ENCODE measurements around the gene PDXDC1. TPM values are rescaled to one million over a fixed set of nuclear protein-coding genes. Genes with fewer than 3 reads are reported as not detected.
"Not testable (repeated sequence)": the region's sequence is repeated elsewhere in the genome, so short reads cannot be mapped to it uniquely, and the experiment has no call there.

Gene PDXDC1
- total RNA-seq, 1 donor from 2014 or later = 65.6 TPM

- Mint-ChIP-seq H3K9me3 (no peaks in the 10 kb centered on the region), H3K4me3 (no peak overlapping the region), H3K27me3 (ENCODE audit: low read depth) (peaks cover 9% of the 10 kb centered on the region), H3K4me1 (peaks cover 10% of the 10 kb centered on the region), H3K27ac (ENCODE audit: unreplicated experiment) (peak overlapping the region; percentile 19), H3K36me3 (ENCODE audit: low read depth) (no peaks in the 10 kb centered on the region)
- no peak for TF ChIP-seq CTCF (conservative IDR thresholded peaks at IDR 0.05)
- no peak for DNase-seq (ENCODE audit: low read depth, low spot score)
Measured at GRCh38 chr16:14963281-14964173, 11.3 kb upstream of the PDXDC1 start.

GRCh38 chr16:14965328-14965727 is 9.5 kb upstream of the PDXDC1 start:
- H3K27me3 Mint-ChIP-seq (ENCODE audit: low read depth) = peaks cover 9% of the 10 kb centered on the region
- no peaks in the 10 kb centered on the region for H3K4me1 Mint-ChIP-seq
- no peak for TF ChIP-seq CTCF (conservative IDR thresholded peaks at IDR 0.05)
- no peaks in the 10 kb centered on the region for H3K9me3 Mint-ChIP-seq
- H3K27ac Mint-ChIP-seq (ENCODE audit: unreplicated experiment) = no peak overlapping the region
- no peak for DNase-seq (ENCODE audit: low read depth, low spot score)
- no peak overlapping the region for H3K4me3 Mint-ChIP-seq
- H3K36me3 Mint-ChIP-seq (ENCODE audit: low read depth) = no peaks in the 10 kb centered on the region

DNA sequence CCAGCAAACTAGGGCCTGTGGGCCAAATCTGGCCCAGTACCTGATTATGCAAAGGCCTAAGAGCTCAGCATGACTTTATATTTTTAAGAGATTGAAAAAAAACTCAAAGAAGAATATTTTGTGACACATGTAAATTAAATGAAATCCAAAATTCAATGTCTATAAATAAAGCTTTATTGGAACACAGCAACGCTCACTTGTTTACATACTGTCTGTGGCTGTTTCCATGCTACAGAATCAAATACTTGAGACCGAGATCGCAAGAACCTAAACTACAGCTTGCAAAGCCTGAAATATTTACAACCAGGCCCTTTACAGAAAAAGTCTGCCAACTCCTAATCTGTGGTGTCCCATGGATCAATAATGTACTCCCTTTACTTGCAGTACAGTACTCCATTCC is 5.0 kb upstream of the PDXDC1 start:
- not testable (repeated sequence) for H3K36me3 Mint-ChIP-seq (ENCODE audit: low read depth); H3K27me3 Mint-ChIP-seq (ENCODE audit: low read depth); H3K9me3 Mint-ChIP-seq; H3K27ac Mint-ChIP-seq (ENCODE audit: unreplicated experiment); H3K4me1 Mint-ChIP-seq; DNase-seq (ENCODE audit: low read depth, low spot score)
- peak overlapping the region; percentile 7 for H3K4me3 Mint-ChIP-seq

DNA sequence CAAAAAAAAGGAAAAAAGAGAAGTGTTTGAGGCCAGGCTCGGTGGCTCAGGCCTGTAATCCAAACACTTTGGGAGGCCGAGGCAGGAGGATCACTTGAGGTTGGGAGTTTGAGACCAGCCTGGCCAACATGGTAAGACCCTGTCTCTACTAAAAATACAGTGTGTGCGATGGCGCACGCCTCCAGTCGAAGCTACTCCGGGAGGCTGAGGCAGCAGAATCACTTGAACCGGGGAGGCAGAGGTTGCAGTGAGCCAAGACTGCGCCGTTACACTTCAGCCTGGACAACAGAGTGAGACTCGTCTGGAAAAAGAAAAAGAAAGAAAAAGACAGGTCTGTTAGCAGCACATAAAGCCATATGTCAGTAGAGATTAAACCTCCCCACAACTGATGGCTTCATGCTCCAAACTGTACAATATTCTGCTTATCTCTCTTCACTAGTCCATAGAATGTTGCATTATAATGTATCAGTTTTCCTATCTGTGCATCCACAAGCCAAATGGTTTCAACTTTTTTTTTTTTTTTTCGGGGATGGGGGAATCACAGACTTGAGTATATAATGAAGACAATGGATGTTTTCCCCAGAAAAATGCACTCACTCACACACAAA is 3.1 kb upstream of the PDXDC1 start:
- peak overlapping the region; percentile 54 for H3K4me3 Mint-ChIP-seq
- not testable (repeated sequence) for H3K36me3 Mint-ChIP-seq (ENCODE audit: low read depth); H3K9me3 Mint-ChIP-seq; DNase-seq (ENCODE audit: low read depth, low spot score); H3K27ac Mint-ChIP-seq (ENCODE audit: unreplicated experiment); H3K27me3 Mint-ChIP-seq (ENCODE audit: low read depth)
- peaks cover 14% of the 10 kb centered on the region for H3K4me1 Mint-ChIP-seq

DNA sequence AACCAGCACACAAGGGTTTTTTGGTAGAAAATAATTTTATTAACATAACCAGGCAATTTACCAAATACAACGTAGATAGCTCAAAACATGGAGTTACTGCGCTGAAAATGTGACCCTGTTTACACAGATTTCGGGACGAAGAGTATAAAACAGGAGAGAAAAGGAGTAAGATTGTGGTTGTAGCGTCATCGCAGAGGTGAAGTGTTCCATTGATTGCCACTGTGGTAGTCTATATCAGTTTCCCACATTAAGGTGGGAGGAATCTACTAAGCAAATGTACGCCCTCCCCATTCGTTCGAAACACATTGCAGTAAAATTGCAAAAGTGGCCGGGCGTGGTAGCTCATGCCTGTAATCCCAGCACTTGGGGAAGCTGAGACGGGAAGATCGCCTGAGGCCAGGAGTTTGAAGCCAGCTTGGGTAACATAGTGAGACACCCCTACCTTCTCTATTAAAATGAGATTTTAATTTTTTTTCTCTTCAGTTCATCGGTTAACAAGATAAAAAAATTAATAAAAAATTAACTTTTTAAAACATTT is 972 bp upstream of the PDXDC1 start:
- H3K27ac Mint-ChIP-seq (ENCODE audit: unreplicated experiment); H3K36me3 Mint-ChIP-seq (ENCODE audit: low read depth); H3K9me3 Mint-ChIP-seq; DNase-seq (ENCODE audit: low read depth, low spot score); H3K27me3 Mint-ChIP-seq (ENCODE audit: low read depth): not testable (repeated sequence)
- peak overlapping the region; percentile 92 for H3K4me3 Mint-ChIP-seq
- peaks cover 17% of the 10 kb centered on the region for H3K4me1 Mint-ChIP-seq

- peak overlapping the region; percentile 92 for H3K4me3 Mint-ChIP-seq
- DNase-seq (ENCODE audit: low read depth, low spot score) = not testable (repeated sequence)
- peak overlapping the region; percentile 62 for H3K27ac Mint-ChIP-seq (ENCODE audit: unreplicated experiment)
Measured at GRCh38 chr16:14974331-14974655, 533 bp upstream of the PDXDC1 start.

DNA sequence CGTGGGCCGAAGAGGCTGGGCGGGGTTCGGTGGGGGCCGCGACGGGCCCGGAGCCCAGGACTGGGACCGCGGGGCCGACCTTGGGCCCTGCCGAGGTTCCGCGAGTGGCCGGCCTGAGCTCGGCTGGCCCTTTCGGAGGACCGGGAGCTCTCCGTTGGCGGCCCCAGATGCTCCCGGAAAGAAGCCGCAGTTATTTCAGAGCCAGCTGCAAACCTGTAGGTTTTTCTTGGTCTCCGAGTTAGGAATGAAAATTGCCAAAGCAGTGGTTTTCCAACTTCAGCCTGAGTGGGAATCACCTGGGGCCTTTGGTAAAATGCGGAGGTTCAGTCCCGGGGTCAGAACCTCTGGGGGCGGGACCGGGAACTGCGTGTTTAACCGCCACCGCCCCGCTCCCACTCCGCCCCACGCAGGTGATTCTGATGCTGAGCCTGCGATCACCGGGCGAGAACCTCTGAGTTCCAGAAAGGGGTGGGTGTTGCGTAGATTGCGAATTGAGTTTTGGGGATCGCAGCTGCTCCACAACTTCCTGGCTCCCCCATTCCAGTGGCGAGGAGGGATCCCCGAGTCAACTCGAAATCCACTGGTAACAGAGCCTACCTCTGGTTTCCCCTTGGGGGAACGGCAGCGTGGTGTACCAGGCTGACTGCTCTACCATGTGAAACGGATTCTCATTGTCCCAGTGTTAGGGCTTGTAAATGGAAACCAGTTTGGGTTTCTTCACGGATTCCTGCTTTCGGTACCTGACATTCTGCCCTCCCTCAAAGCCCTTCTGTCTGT is 780 bp downstream of the PDXDC1 start:
- not testable (repeated sequence) for H3K36me3 Mint-ChIP-seq (ENCODE audit: low read depth); H3K27ac Mint-ChIP-seq (ENCODE audit: unreplicated experiment); H3K9me3 Mint-ChIP-seq; H3K27me3 Mint-ChIP-seq (ENCODE audit: low read depth)
- DNase-seq (ENCODE audit: low read depth, low spot score) = peak; percentile 27
- TF ChIP-seq CTCF (conservative IDR thresholded peaks at IDR 0.05) = peak; percentile 27
- Mint-ChIP-seq H3K4me1 (peaks cover 17% of the 10 kb centered on the region), H3K4me3 (peak overlapping the region; percentile 93)

More at GRCh38 chr16:14974331-14974655, 533 bp upstream of the PDXDC1 start:
- H3K36me3 Mint-ChIP-seq (ENCODE audit: low read depth); H3K9me3 Mint-ChIP-seq; H3K27me3 Mint-ChIP-seq (ENCODE audit: low read depth): not testable (repeated sequence)
- H3K4me1 Mint-ChIP-seq = peaks cover 17% of the 10 kb centered on the region

- not testable (repeated sequence) for H3K27ac Mint-ChIP-seq (ENCODE audit: unreplicated experiment); DNase-seq (ENCODE audit: low read depth, low spot score); H3K27me3 Mint-ChIP-seq (ENCODE audit: low read depth); H3K36me3 Mint-ChIP-seq (ENCODE audit: low read depth); H3K9me3 Mint-ChIP-seq
- H3K4me3 Mint-ChIP-seq = peak overlapping the region; percentile 93
- H3K4me1 Mint-ChIP-seq = peaks cover 17% of the 10 kb centered on the region
Measured at GRCh38 chr16:14976971-14977736, 2.3 kb downstream of the PDXDC1 start.

GRCh38 chr16:14978281-14978680 is 3.5 kb downstream of the PDXDC1 start:
- H3K27me3 Mint-ChIP-seq (ENCODE audit: low read depth); H3K36me3 Mint-ChIP-seq (ENCODE audit: low read depth); DNase-seq (ENCODE audit: low read depth, low spot score); H3K9me3 Mint-ChIP-seq; H3K27ac Mint-ChIP-seq (ENCODE audit: unreplicated experiment): not testable (repeated sequence)
- Mint-ChIP-seq H3K4me1 (peaks cover 17% of the 10 kb centered on the region), H3K4me3 (peak overlapping the region; percentile 72)
